Keratinocyte (primary cell): ENCODE measurements around the gene SLC28A3.

Experiments used
- CTCF ChIP-seq, 3 experiments: IDR thresholded peaks in 1 of 3; conservative IDR thresholded peaks in 1 of 3; optimal IDR thresholded peaks in 1 of 3; 2 replicates in 2 of 3; 3 replicates in 1 of 3; pipeline versions ENCODE3 to v1.5.1; 2011; ENCODE audit warnings: low read length in 3 of 3, mild to moderate bottlenecking in 3 of 3, moderate library complexity in 2 of 3, control low read depth in 1 of 3, inconsistent platforms in 1 of 3; ENCODE audit not compliant: insufficient read depth in 2 of 3; ENCODE audit errors: extremely low read depth in 1 of 3
- EZH2 ChIP-seq: IDR thresholded peaks from one replicate; pipeline ENCODE4 v1.6.1; 2012; ENCODE audit warnings: inconsistent platforms, mild to moderate bottlenecking, low read length, moderate library complexity

GRCh38 chr9:84368601-84369000 lies 28.0 kb upstream of the SLC28A3 start:
- TF ChIP-seq CTCF (optimal IDR thresholded peaks at IDR 0.05 in 1 of 3, IDR thresholded peaks at IDR 0.05 in 1 of 3, conservative IDR thresholded peaks at IDR 0.05 in 1 of 3; ENCODE audit: extremely low read depth in 1 of 3, insufficient read depth in 2 of 3, low read length in 3 of 3) (no peak), EZH2 (no peak)
